ENCODE measurements around the gene SNX9.

GRCh38 chr6:157966589-157966977 lies 143.5 kb downstream of the SNX9 start:
- TF ChIP-seq, protein P1, sequence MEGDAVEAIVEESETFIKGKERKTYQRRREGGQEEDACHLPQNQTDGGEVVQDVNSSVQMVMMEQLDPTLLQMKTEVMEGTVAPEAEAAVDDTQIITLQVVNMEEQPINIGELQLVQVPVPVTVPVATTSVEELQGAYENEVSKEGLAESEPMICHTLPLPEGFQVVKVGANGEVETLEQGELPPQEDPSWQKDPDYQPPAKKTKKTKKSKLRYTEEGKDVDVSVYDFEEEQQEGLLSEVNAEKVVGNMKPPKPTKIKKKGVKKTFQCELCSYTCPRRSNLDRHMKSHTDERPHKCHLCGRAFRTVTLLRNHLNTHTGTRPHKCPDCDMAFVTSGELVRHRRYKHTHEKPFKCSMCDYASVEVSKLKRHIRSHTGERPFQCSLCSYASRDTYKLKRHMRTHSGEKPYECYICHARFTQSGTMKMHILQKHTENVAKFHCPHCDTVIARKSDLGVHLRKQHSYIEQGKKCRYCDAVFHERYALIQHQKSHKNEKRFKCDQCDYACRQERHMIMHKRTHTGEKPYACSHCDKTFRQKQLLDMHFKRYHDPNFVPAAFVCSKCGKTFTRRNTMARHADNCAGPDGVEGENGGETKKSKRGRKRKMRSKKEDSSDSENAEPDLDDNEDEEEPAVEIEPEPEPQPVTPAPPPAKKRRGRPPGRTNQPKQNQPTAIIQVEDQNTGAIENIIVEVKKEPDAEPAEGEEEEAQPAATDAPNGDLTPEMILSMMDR (IDR thresholded peaks at IDR 0.05), result no peak
- no peak for TF ChIP-seq POLR2A (IDR thresholded peaks at IDR 0.05)

Data from body of pancreas (tissue), 4 donors.